Osteocyte (in vitro differentiated cells): ENCODE results near the gene CCDC188. TPM values are rescaled to one million over a fixed set of nuclear protein-coding genes. Genes with fewer than 3 reads are reported as not detected.

Experiments
- DNase-seq: peaks from one replicate; pipeline ENCODE4 v3.0.0; 2021; ENCODE audit warnings: mixed read lengths; ENCODE audit not compliant: unreplicated experiment; ENCODE audit errors: extremely low spot score
- H3K27ac Mint-ChIP-seq: one replicate; pipeline ENCODE4 v1.8.0; 2021; ENCODE audit warnings: mild to moderate bottlenecking, mixed read lengths; ENCODE audit not compliant: unreplicated experiment
- H3K27me3 Mint-ChIP-seq: one replicate; pipeline ENCODE4 v1.8.0; 2021; ENCODE audit warnings: mixed read lengths; ENCODE audit not compliant: unreplicated experiment
- H3K36me3 Mint-ChIP-seq: one replicate; pipeline ENCODE4 v1.8.0; 2021; ENCODE audit warnings: mixed read lengths; ENCODE audit not compliant: unreplicated experiment
- H3K4me1 Mint-ChIP-seq: one replicate; pipeline ENCODE4 v1.8.0; 2021; ENCODE audit warnings: mixed read lengths; ENCODE audit not compliant: unreplicated experiment
- H3K4me3 Mint-ChIP-seq: one replicate; pipeline ENCODE4 v1.8.0; 2021; ENCODE audit warnings: mild to moderate bottlenecking, moderate library complexity, mixed read lengths; ENCODE audit not compliant: unreplicated experiment
- H3K9me3 Mint-ChIP-seq: one replicate; pipeline ENCODE4 v1.8.0; 2021; ENCODE audit warnings: mixed read lengths; ENCODE audit not compliant: unreplicated experiment
- CTCF ChIP-seq: fragments of 200-600 bp; sonication (generic); IDR thresholded peaks from 2 replicates; pipeline ENCODE4 v1.5.0; 2021; ENCODE audit warnings: antibody characterized with exemption, mild to moderate bottlenecking, moderate library complexity
- microRNA-seq: library from miRNA; unstranded; fragments of <30 nt; microRNA quantifications from one replicate; pipeline ENCODE4 v1.1.0, GENCODE V29; 2020; ENCODE audit not compliant: unreplicated experiment
- total RNA-seq: library from RNA; stranded (reverse); gene quantifications from 2 replicates; pipeline ENCODE4 v1.2.1, GENCODE V29; 2021

The CCDC188 gene
- total RNA-seq, 1 donor from 2014 or later = 0.56 TPM

GRCh38 chr22:20102203-20102780, 48.6 kb downstream of the CCDC188 start:
- Mint-ChIP-seq H3K27ac (no peak overlapping the region), H3K27me3 (no peaks in the 10 kb centered on the region), H3K4me3 (no peak overlapping the region), H3K9me3 (no peaks in the 10 kb centered on the region), H3K36me3 (peaks cover 40% of the 10 kb centered on the region), H3K4me1 (no peaks in the 10 kb centered on the region)
- no peak for TF ChIP-seq CTCF
- no peak for DNase-seq

- H3K36me3 Mint-ChIP-seq = peaks cover 43% of the 10 kb centered on the region
- no peaks in the 10 kb centered on the region for H3K27me3 Mint-ChIP-seq
- H3K9me3 Mint-ChIP-seq = peaks cover 6% of the 10 kb centered on the region
- no peak for DNase-seq
- H3K4me1 Mint-ChIP-seq = no peaks in the 10 kb centered on the region
- TF ChIP-seq CTCF = no peak
- no peak overlapping the region for H3K27ac Mint-ChIP-seq
- no peak overlapping the region for H3K4me3 Mint-ChIP-seq
Measured at GRCh38 chr22:20101638-20102037, 49.2 kb downstream of the CCDC188 start.

- H3K27me3 Mint-ChIP-seq = no peaks in the 10 kb centered on the region
- H3K4me1 Mint-ChIP-seq = no peaks in the 10 kb centered on the region
- TF ChIP-seq CTCF = no peak
- no peak for DNase-seq
- peaks cover 57% of the 10 kb centered on the region for H3K36me3 Mint-ChIP-seq
- no peak overlapping the region for H3K4me3 Mint-ChIP-seq
- no peak overlapping the region for H3K27ac Mint-ChIP-seq
- H3K9me3 Mint-ChIP-seq = peaks cover 14% of the 10 kb centered on the region
Measured at GRCh38 chr22:20099099-20099711, 51.6 kb downstream of the CCDC188 start.

Small RNAs within 50 kb of the gene (microRNA-seq; reads per million reads assigned to microRNA genes)
- not detected for gene MIR6816

Other genes with a start within 250 kb of the CCDC188 start
- 92.1 and 94.1 TPM in 2 replicates for gene COMT, start 209.3 kb downstream of the CCDC188 start, total RNA-seq
- 12.6 and 13.1 TPM in 2 replicates for gene TXNRD2, start 209.2 kb downstream of the CCDC188 start, total RNA-seq
- gene ARVCF, start 134.2 kb downstream of the CCDC188 start, total RNA-seq = 26.5 and 29.3 TPM in 2 replicates
- gene TANGO2, start 129.9 kb downstream of the CCDC188 start, total RNA-seq = 24.9 and 28.1 TPM in 2 replicates
- gene DGCR8, start 70.8 kb downstream of the CCDC188 start, total RNA-seq = 44.0 and 45.1 TPM in 2 replicates
- 97.0 and 104 TPM in 2 replicates for gene RANBP1, start 35.0 kb downstream of the CCDC188 start, total RNA-seq
- 60.8 and 62.9 TPM in 2 replicates for gene TRMT2A, start 33.8 kb downstream of the CCDC188 start, total RNA-seq
- 102 and 108 TPM in 2 replicates for gene ZDHHC8, start 19.3 kb downstream of the CCDC188 start, total RNA-seq
- gene RTN4R, start 117.3 kb upstream of the CCDC188 start, total RNA-seq = 1.5 and 2.1 TPM in 2 replicates
- gene DGCR6L, start 169.0 kb upstream of the CCDC188 start, total RNA-seq = 55.0 and 59.4 TPM in 2 replicates
- gene ZNF74, start 243.1 kb upstream of the CCDC188 start, total RNA-seq = 19.6 and 20.4 TPM in 2 replicates